Lower leg skin (tissue), 4 donors: Measurements from ENCODE around the gene COTL1. TPM values are rescaled to one million over a fixed set of nuclear protein-coding genes. Genes with fewer than 3 reads are reported as not detected.

Source experiments
- DNase-seq, 2 donors: peaks; one replicate each; pipeline ENCODE4 v3.0.0-alpha.2; 2019; ENCODE audit warnings: low spot score in 2 of 2
- H3K4me3 ChIP-seq: fragments of 200-600 bp; sonication (generic); 2 replicates; pipeline ENCODE4 v1.5.1; 2017; ENCODE audit warnings: mild to moderate bottlenecking, low read depth; ENCODE audit not compliant: poor library complexity, severe bottlenecking
- CTCF ChIP-seq, 3 donors: fragments of 450-650 bp; IDR thresholded peaks; one replicate each; pipeline ENCODE4 v1.5.1; 2016; ENCODE audit warnings: antibody characterized with exemption in 3 of 3, mild to moderate bottlenecking in 3 of 3, moderate library complexity in 2 of 3
- POLR2A ChIP-seq, 2 donors: fragments of 450-650 bp; IDR thresholded peaks; one replicate each; pipeline ENCODE4 v1.6.1; 2016 to 2017; ENCODE audit warnings: antibody characterized with exemption in 2 of 2, mild to moderate bottlenecking in 1 of 2, moderate library complexity in 1 of 2
- WGBS, 2 donors: methylation state at CpG; one replicate each; pipeline ENCODE4 v1.1.5; 2018; 5-methylcytosine and 5-hydroxymethylcytosine counted together
- intact Hi-C: fragments of 100-400 bp; cut with DNase I; formaldehyde crosslinking; loops from one replicate; pipeline ENCODE4 v1.15.0; 2023; ENCODE audit warnings: low total_unique reads
- total RNA-seq, 4 donors: library from RNA; depleted of rRNA; stranded (reverse); fragments of >200 nt; gene quantifications; one replicate each; pipeline ENCODE4 v1.1.0, GENCODE V29; 2016

COTL1 gene
- total RNA-seq, 4 donors from 2014 or later: 6.5 to 25.7 (median 9.8) TPM

GRCh38 chr16:84577034-84577803, 40.7 kb downstream of the COTL1 start:
- no peak overlapping the region for H3K4me3 ChIP-seq
- TF ChIP-seq CTCF (IDR thresholded peaks at IDR 0.05) (no peak), POLR2A (IDR thresholded peaks at IDR 0.05) (no peak)
- no peak for DNase-seq
- intact Hi-C loops: no loop called here
- WGBS, 2 donors: 91 to 94% methylated on average over 15 of the region's 15 CpGs

- no peak for DNase-seq
- 85 to 88% methylated on average over 7 of the region's 7 CpGs for WGBS, 2 donors
- intact Hi-C loops: no loop called here
- H3K4me3 ChIP-seq: no peak overlapping the region
- TF ChIP-seq POLR2A (IDR thresholded peaks at IDR 0.05) (no peak), CTCF (IDR thresholded peaks at IDR 0.05) (no peak)
These were observed 42.0 kb downstream of the COTL1 start for GRCh38 chr16:84575914-84576313.

GRCh38 chr16:84574191-84574590, 43.7 kb downstream of the COTL1 start:
- intact Hi-C loops: no loop called here
- 70 to 86% methylated on average over 12 of the region's 12 CpGs for WGBS, 2 donors
- no peak for TF ChIP-seq POLR2A (IDR thresholded peaks at IDR 0.05)
- no peak for TF ChIP-seq CTCF (IDR thresholded peaks at IDR 0.05)
- H3K4me3 ChIP-seq: no peak overlapping the region
- DNase-seq: no peak

- TF ChIP-seq POLR2A (IDR thresholded peaks at IDR 0.05): no peak
- no peak for TF ChIP-seq CTCF (IDR thresholded peaks at IDR 0.05)
- intact Hi-C loops: no loop called here
- H3K4me3 ChIP-seq: no peak overlapping the region
- WGBS, 2 donors: 77 to 86% methylated on average over 5 of the region's 5 CpGs
- DNase-seq: no peak
These were observed 45.8 kb downstream of the COTL1 start for GRCh38 chr16:84572096-84572495.

- 92 to 98% methylated on average over 12 to 13 of the region's 13 CpGs for WGBS, 2 donors
- TF ChIP-seq POLR2A (IDR thresholded peaks at IDR 0.05): no peak
- no peak for TF ChIP-seq CTCF (IDR thresholded peaks at IDR 0.05)
- H3K4me3 ChIP-seq: no peak overlapping the region
- intact Hi-C loops: no loop called here
- no peak for DNase-seq
These were observed 46.4 kb downstream of the COTL1 start for GRCh38 chr16:84571506-84571905.
